K562 (cell line): Measurements from ENCODE around the gene GRIN2A. TPM values are rescaled to one million over a fixed set of nuclear protein-coding genes. Genes with fewer than 3 reads are reported as not detected.

Experiments
- ATAC-seq: fragments of 200-7000 bp; cut with Tn5 transposase; 3 replicates; pipeline ENCODE4 v1.9.1; 2020; ENCODE audit warnings: moderate library complexity
- BruUV-seq: library from RNA; stranded (reverse); fragments of 400-500 nt; replicated peaks from 2 replicates; lab custom pipeline; 2021; lab: Mats Ljungman, UMichigan
- CTCF ChIA-PET: fragments of 300-600 bp; formaldehyde crosslinking; extraction: SDS; loops from one replicate; lab custom pipeline; 2021; ENCODE audit warnings: low intra/inter-chr PET ratio; lab: Yijun Ruan, JAX
- POLR2A ChIA-PET: fragments of 300-600, 350-650 bp; sonication (Branson Sonifier 250); formaldehyde crosslinking; extraction: SDS; loops from one replicate; lab custom pipeline; 2021; ENCODE audit warnings: antibody characterized with exemption, inconsistent platforms; lab: Yijun Ruan, JAX
- DNase-seq, 4 experiments: peaks; one replicate each; pipeline versions ENCODE4 v3.0.0 to v3.0.0-alpha.2; 2011 to 2018; ENCODE audit warnings: low spot score in 3 of 4, mixed read lengths in 3 of 4; ENCODE audit errors: extremely low read depth in 1 of 4
- FAIRE-seq: peaks from 2 replicates; lab custom pipeline; 2011; peaks lifted over from hg19 to GRCh38; lab: Jason Lieb, UNC
- H2AFZ ChIP-seq: 2 replicates; pipeline ENCODE4 v1.6.0; 2011; ENCODE audit warnings: low read depth, low read length, control low read depth, inconsistent platforms
- H3K27ac ChIP-seq: fragments of 200-600 bp; 3 replicates; pipeline ENCODE4 v1.8.0; 2011; ENCODE audit warnings: low read depth, mild to moderate bottlenecking, control low read depth, inconsistent platforms, low read length, moderate library complexity, mixed read lengths; ENCODE audit errors: extremely low read depth
- H3K27me3 ChIP-seq, 2 experiments: fragments of 300-600 bp in 1 of 2; 2 replicates in 1 of 2; 3 replicates in 1 of 2; pipeline versions ENCODE4 v1.6.0 to v1.8.0; 2011; ENCODE audit warnings: inconsistent platforms in 2 of 2, low read length in 2 of 2, mild to moderate bottlenecking in 1 of 2, mixed read lengths in 1 of 2, moderate library complexity in 1 of 2; ENCODE audit not compliant: control insufficient read depth in 2 of 2, insufficient read depth in 2 of 2
- H3K36me3 ChIP-seq: fragments of 300-600 bp; 3 replicates; pipeline ENCODE4 v1.8.0; 2011; ENCODE audit warnings: mild to moderate bottlenecking, low read length, inconsistent platforms; ENCODE audit not compliant: control insufficient read depth, insufficient read depth
- H3K4me1 ChIP-seq, 2 experiments: fragments of 200-600 bp in 1 of 2; replicated peaks in 1 of 2; 2 replicates in 1 of 2; 3 replicates in 1 of 2; pipeline versions ENCODE4 v1.5.1 to v1.8.0; 2011; ENCODE audit warnings: inconsistent platforms in 2 of 2, low read length in 2 of 2, mild to moderate bottlenecking in 1 of 2, mixed read lengths in 1 of 2, moderate library complexity in 1 of 2; ENCODE audit not compliant: control insufficient read depth in 2 of 2, insufficient read depth in 2 of 2
- H3K4me2 ChIP-seq: 2 replicates; pipeline ENCODE4 v1.6.1; 2011; ENCODE audit warnings: low read length, control low read depth, inconsistent platforms, mixed read lengths; ENCODE audit not compliant: insufficient read depth
- H3K4me3 ChIP-seq: fragments of 200-600 bp; sonication (generic), shearing (Covaris generic); 2 replicates; pipeline ENCODE4 v1.5.1; 2016; ENCODE audit warnings: control low read depth, inconsistent platforms
- H3K79me2 ChIP-seq: fragments of 200-600 bp; 3 replicates; pipeline ENCODE4 v1.8.0; 2011; ENCODE audit warnings: low read length, inconsistent platforms; ENCODE audit not compliant: control insufficient read depth, insufficient read depth
- H3K9ac ChIP-seq, 2 experiments: 2 replicates each; pipeline versions ENCODE4 v1.6.0 to v1.6.1; 2011; ENCODE audit warnings: low read depth in 2 of 2, low read length in 2 of 2, control low read depth in 1 of 2, inconsistent platforms in 1 of 2, mild to moderate bottlenecking in 1 of 2, mixed read lengths in 1 of 2; ENCODE audit not compliant: insufficient read depth in 1 of 2
- H3K9me1 ChIP-seq: one replicate; pipeline ENCODE4 v1.6.0; 2011; ENCODE audit warnings: inconsistent platforms, mild to moderate bottlenecking, low read length, moderate library complexity; ENCODE audit not compliant: control insufficient read depth, insufficient read depth
- H3K9me3 ChIP-seq: replicated peaks from 2 replicates; pipeline ENCODE4 v1.5.1; 2011; ENCODE audit warnings: low read depth, low read length, inconsistent platforms; ENCODE audit not compliant: control insufficient read depth, insufficient read depth
- H4K20me1 ChIP-seq: replicated peaks from 2 replicates; pipeline ENCODE4 v1.6.1; 2011; ENCODE audit warnings: low read length, inconsistent platforms, mixed read lengths; ENCODE audit not compliant: control insufficient read depth, insufficient read depth
- KHSRP ChIP-seq: fragments of 450-650 bp; IDR thresholded peaks from 2 replicates; pipeline ENCODE4 v1.6.1; 2017
- NR2C2 ChIP-seq, 2 experiments: fragments of 200-800 bp in 1 of 2; sonication (Bioruptor generic) in 1 of 2; sonication (generic) in 1 of 2; formaldehyde crosslinking in 1 of 2; IDR thresholded peaks; 2 replicates each; pipeline versions ENCODE4 v1.6.1 to v1.8.0; 2016 to 2022; ENCODE audit warnings: mild to moderate bottlenecking in 1 of 2, missing compliant biosample characterization in 1 of 2, missing genetic modification characterization in 1 of 2, missing genetic modification reagents in 1 of 2
- ZNF764 ChIP-seq: fragments of 250-450 bp; sonication (Bioruptor Pico); IDR thresholded peaks from 2 replicates; pipeline ENCODE4 v1.4.0; 2020; ENCODE audit warnings: low read depth, mild to moderate bottlenecking, moderate library complexity
- WGBS: fragments of 100-300 bp; shearing (Covaris generic); methylation state at CpG from one replicate; pipeline ENCODE4 v1.1.6; 2016; ENCODE audit warnings: low coverage, mixed read lengths; ENCODE audit not compliant: insufficient coverage; ENCODE audit errors: missing lambda C conversion rate; 5-methylcytosine and 5-hydroxymethylcytosine counted together
- in situ Hi-C: fragments of 300-500 bp; cut with MboI; formaldehyde crosslinking; loops from 4 replicates; pipeline ENCODE4 v1.15.0; 2018; ENCODE audit warnings: inconsistent platforms, mixed read lengths
- intact Hi-C: fragments of 100-400 bp; cut with micrococcal nuclease; formaldehyde crosslinking; loops from 2 replicates; pipeline ENCODE4 v1.14.2; 2022
- polyA plus RNA-seq, 8 experiments: library from polyadenylated mRNA; depleted of rRNA in 4 of 8; stranded (reverse) in 5 of 8; unstranded in 3 of 8; fragments of >200 nt; fragmentation: Nextera tagmentation in 2 of 8; fragmentation: Illumina TruSeq in 1 of 8; extraction: Ambion mirVana in 2 of 8; extraction: Trizol in 1 of 8; gene quantifications; 2 replicates each; pipeline versions ENCODE4 v1.2.1 to v1.2.3, GENCODE V29; 2011 to 2014; ENCODE audit warnings: inconsistent platforms in 1 of 8, missing spikeins in 1 of 8
- total RNA-seq, 7 experiments: library from RNA; depleted of rRNA in 6 of 7; stranded (reverse); fragments of >200 nt in 6 of 7; fragmentation: Illumina TruSeq in 2 of 7; extraction: Trizol in 2 of 7; gene quantifications; 2 replicates each; pipeline versions ENCODE4 v1.2.1 to v1.2.3, GENCODE V29; 2011 to 2021; ENCODE audit warnings: low replicate concordance in 1 of 7
- TF ChIP-seq, protein P1 (sequence below): fragments of 450-650 bp; formaldehyde crosslinking; IDR thresholded peaks from 2 replicates; pipeline ENCODE4 v1.4.0; 2020; ENCODE audit warnings: mild to moderate bottlenecking
- TF ChIP-seq, protein P2 (sequence below): IDR thresholded peaks from 3 replicates; pipeline ENCODE4 v1.6.1; 2011; ENCODE audit warnings: borderline replicate concordance, mild to moderate bottlenecking; ENCODE audit not compliant: insufficient read length, insufficient read depth

The GRIN2A gene
- total and polyA plus RNA-seq, 9 of the 15 experiments (the other 6 are each of a cell fraction or from before 2014, with no cell fraction given) = not detected

DNA sequence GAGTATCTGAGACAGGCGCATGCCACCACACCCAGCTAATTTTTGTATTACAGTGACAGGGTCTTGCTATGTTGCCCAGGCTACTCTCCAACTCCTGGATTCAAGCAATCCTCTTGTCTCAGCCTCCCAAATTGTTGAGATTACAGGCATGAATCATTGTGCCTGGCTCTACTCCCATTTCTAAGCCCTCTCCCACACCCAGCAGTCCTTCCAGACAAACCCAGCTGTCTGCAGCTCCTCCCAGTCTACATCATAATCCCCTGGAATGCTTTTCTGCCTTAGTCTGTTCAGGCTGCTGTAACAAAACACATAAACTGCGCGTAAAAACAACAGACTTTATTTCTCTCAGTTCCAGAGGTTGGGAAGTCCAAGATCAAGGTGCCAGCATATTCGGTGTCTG, 144.5 kb downstream of the GRIN2A start:
- intact Hi-C loops = no loop called here
- 0% methylated on average over 4 of the region's 4 CpGs for WGBS

More for the DNA sequence above, 144.5 kb downstream of the GRIN2A start:
- Histone ChIP-seq H3K27me3 (peaks cover 3 to 12% of the 10 kb centered on the region in 2 experiments; a peak in 2 of 5 replicates), H3K9ac (no peak overlapping the region), H3K79me2 (no peaks in the 10 kb centered on the region), H3K4me2 (no peak overlapping the region), H2AFZ (no peak overlapping the region), H4K20me1 (no peaks in the 10 kb centered on the region), H3K9me3 (no peaks in the 10 kb centered on the region; the same call in 1 of the 2 replicates), H3K4me3 (no peak overlapping the region), H3K27ac (no peak overlapping the region), H3K4me1 (no peaks in the 10 kb centered on the region; a peak in 1 of 5 replicates), H3K9me1 (no peaks in the 10 kb centered on the region), H3K36me3 (no peaks in the 10 kb centered on the region)
- FAIRE-seq (no peak), DNase-seq (no peak), ATAC-seq (no peak)
- TF ChIP-seq KHSRP (no peak), ZNF764 (CRISPR knock-in tag) (no peak), NR2C2 (CRISPR knock-in tag; IDR thresholded peaks at IDR 0.05) (no peak), NR2C2 (tag; IDR thresholded peaks at IDR 0.05) (no peak)
- TF ChIP-seq, protein P1, sequence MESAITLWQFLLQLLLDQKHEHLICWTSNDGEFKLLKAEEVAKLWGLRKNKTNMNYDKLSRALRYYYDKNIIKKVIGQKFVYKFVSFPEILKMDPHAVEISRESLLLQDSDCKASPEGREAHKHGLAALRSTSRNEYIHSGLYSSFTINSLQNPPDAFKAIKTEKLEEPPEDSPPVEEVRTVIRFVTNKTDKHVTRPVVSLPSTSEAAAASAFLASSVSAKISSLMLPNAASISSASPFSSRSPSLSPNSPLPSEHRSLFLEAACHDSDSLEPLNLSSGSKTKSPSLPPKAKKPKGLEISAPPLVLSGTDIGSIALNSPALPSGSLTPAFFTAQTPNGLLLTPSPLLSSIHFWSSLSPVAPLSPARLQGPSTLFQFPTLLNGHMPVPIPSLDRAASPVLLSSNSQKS = no peak
- TF ChIP-seq, protein P2, sequence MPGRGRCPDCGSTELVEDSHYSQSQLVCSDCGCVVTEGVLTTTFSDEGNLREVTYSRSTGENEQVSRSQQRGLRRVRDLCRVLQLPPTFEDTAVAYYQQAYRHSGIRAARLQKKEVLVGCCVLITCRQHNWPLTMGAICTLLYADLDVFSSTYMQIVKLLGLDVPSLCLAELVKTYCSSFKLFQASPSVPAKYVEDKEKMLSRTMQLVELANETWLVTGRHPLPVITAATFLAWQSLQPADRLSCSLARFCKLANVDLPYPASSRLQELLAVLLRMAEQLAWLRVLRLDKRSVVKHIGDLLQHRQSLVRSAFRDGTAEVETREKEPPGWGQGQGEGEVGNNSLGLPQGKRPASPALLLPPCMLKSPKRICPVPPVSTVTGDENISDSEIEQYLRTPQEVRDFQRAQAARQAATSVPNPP = no peak
- ChIA-PET POLR2A (no interaction called here), CTCF (no interaction called here)
- BruUV-seq = no TSS peak
- in situ Hi-C loops = no loop called here
